ENCODE measurements around the gene SERPINA3. TPM values are rescaled to one million over a fixed set of nuclear protein-coding genes. Genes with fewer than 3 reads are reported as not detected.
"Not testable (repeated sequence)": the region's sequence is repeated elsewhere in the genome, so short reads cannot be mapped to it uniquely, and the experiment has no call there.

The SERPINA3 gene
- total and polyA plus RNA-seq, 10 of the 15 experiments (the other 5 are each of a cell fraction or from before 2014, with no cell fraction given), result 2.2 TPM; not detected in 9

DNA sequence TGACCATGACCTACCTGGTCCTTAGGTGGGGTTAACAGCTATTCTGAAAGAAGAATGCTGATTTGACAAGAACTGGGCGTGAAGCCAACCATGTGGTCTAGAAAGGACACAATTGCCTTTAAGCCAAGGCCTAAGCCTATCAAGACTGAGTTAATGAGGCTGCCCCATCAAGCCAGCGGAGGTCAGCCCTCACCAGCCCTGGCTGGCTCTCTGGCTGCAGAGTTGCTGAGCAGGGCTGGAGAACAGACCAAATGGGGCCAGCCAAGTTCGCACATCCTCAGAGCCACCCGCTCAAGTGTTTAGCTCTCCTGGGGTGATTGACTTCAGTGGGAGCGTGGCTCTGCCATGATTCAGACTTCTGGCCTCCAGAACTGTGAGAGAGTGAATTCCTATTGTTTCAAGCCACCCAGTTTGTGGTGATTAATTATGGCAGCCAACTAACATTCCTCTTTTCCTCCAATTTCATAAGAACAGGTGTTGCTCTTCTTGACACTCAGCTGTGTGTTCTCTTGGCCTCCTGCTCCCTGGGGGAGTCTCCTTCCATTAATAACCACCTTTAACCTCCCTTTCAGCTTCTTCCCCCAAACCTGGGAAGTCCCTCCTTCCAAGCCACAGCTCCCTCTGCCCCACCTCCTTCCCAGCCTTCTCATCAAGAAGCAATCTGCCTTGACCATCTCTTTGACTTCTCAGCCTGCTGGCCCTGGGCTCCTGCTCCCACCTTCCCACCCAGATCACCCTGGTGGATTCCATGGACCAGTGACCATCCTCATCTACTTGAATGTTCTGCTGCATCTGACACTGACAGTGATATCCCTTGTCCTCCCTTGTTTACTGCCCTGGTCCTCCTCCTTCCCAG is 36.2 kb upstream of the SERPINA3 start:
- DNase-seq (ENCODE audit: low read depth, low spot score) (no peak), ATAC-seq (no peak), FAIRE-seq (no peak)
- no TSS peak for BruUV-seq (replicated peaks)
- Histone ChIP-seq H3K27ac (ENCODE audit: control insufficient read depth, insufficient read depth) (no peak overlapping the region), H3K9me3 (replicated peaks; ENCODE audit: control insufficient read depth, insufficient read depth, low read length) (no peaks in the 10 kb centered on the region), H2AFZ (ENCODE audit: control insufficient read depth, low read depth, low read length) (no peak overlapping the region), H3K9ac (ENCODE audit: control insufficient read depth, insufficient read depth, low read length) (no peak overlapping the region), H3K27me3 (replicated peaks in 1 of 2; ENCODE audit: control insufficient read depth in 2 of 2, insufficient read depth in 2 of 2, low read length in 1 of 2) (no peaks in the 10 kb centered on the region; a peak in 1 of 4 replicates), H3K4me1 (ENCODE audit: control insufficient read depth, insufficient read depth, low read length) (no peaks in the 10 kb centered on the region), H3K36me3 (ENCODE audit: control insufficient read depth in 2 of 2, insufficient read depth in 2 of 2, low read length in 1 of 2) (no peaks in the 10 kb centered on the region), H3K4me3 (no peak overlapping the region), H3K4me2 (ENCODE audit: control insufficient read depth, insufficient read depth) (no peak overlapping the region), H3K79me2 (ENCODE audit: control insufficient read depth, insufficient read depth, low read length) (no peaks in the 10 kb centered on the region), H4K20me1 (ENCODE audit: control insufficient read depth, insufficient read depth) (no peaks in the 10 kb centered on the region)
- CTCF ChIA-PET, result interaction anchor here (0.7 kb wide), 1 partner anchor 96 kb away, joined by 5 read pairs; no protein-coding TSS in a partner anchor
- POLR2A ChIA-PET, result no interaction called here
- TF ChIP-seq ZBTB33 (IDR thresholded peaks at IDR 0.05) (no peak), CHD1 (IDR thresholded peaks at IDR 0.05; ENCODE audit: low read depth, low read length) (no peak), PRDM15 (CRISPR knock-in tag; IDR thresholded peaks at IDR 0.05) (no peak), MAX (IDR thresholded peaks at IDR 0.05; ENCODE audit: low read depth, low read length) (no peak), POLR2A (IDR thresholded peaks at IDR 0.05; ENCODE audit: low read depth, low read length) (no peak), SREBF2 (IDR thresholded peaks at IDR 0.05; ENCODE audit: low read length) (no peak), SP1 (IDR thresholded peaks at IDR 0.05; ENCODE audit: low read depth, low read length) (no peak)
- intact Hi-C loops (cut with micrococcal nuclease; ENCODE audit: unreplicated experiment), result no loop called here
- SMC1A ChIA-PET (ENCODE audit: uncharacterized antibody, unreplicated experiment), result no interaction called here
- in situ Hi-C loops (cut with MboI), result no loop called here
- 7% methylated on average over 5 of the region's 5 CpGs for WGBS (ENCODE audit: insufficient coverage, insufficient replicate concordance, low lambda C conversion rate, missing lambda C conversion rate)
- RAD21 ChIA-PET (ENCODE audit: unreplicated experiment), result no interaction called here

DNA sequence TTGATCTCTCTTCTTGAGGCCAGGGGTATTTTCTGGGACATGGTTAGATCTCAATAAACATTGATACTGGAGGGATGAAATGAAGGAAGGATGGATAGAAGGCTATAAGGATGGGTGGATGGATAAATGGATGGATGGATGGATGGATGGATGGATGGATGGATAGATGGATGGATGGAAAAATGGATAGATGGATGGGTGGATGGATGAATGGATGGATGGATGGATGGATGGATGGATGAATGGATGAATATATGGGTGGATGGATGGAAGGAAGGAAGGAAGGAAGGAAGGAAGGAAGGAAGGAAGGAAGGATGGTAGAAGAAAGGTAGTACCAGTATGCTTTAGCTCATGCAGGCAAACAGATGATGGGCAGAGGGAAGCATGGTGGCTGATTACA is 34.7 kb upstream of the SERPINA3 start:
- H4K20me1 ChIP-seq (ENCODE audit: control insufficient read depth, insufficient read depth); CTCF ChIA-PET; FAIRE-seq; H3K9me3 ChIP-seq (replicated peaks; ENCODE audit: control insufficient read depth, insufficient read depth, low read length); BruUV-seq (replicated peaks); SMC1A ChIA-PET (ENCODE audit: uncharacterized antibody, unreplicated experiment); H3K27me3 ChIP-seq (replicated peaks in 1 of 2; ENCODE audit: control insufficient read depth in 2 of 2, insufficient read depth in 2 of 2, low read length in 1 of 2); H3K4me2 ChIP-seq (ENCODE audit: control insufficient read depth, insufficient read depth); DNase-seq (ENCODE audit: low read depth, low spot score); intact Hi-C loops (cut with micrococcal nuclease; ENCODE audit: unreplicated experiment); RAD21 ChIA-PET (ENCODE audit: unreplicated experiment); ATAC-seq; H3K36me3 ChIP-seq (ENCODE audit: control insufficient read depth in 2 of 2, insufficient read depth in 2 of 2, low read length in 1 of 2); POLR2A ChIA-PET; H3K27ac ChIP-seq (ENCODE audit: control insufficient read depth, insufficient read depth); in situ Hi-C loops (cut with MboI); H3K9ac ChIP-seq (ENCODE audit: control insufficient read depth, insufficient read depth, low read length); H3K79me2 ChIP-seq (ENCODE audit: control insufficient read depth, insufficient read depth, low read length); H2AFZ ChIP-seq (ENCODE audit: control insufficient read depth, low read depth, low read length); H3K4me3 ChIP-seq; H3K4me1 ChIP-seq (ENCODE audit: control insufficient read depth, insufficient read depth, low read length): not testable (repeated sequence)

All from GM12878 (cell line).